ENCODE data around the gene BRD2. TPM values are rescaled to one million over a fixed set of nuclear protein-coding genes. Genes with fewer than 3 reads are reported as not detected.

Gene BRD2
- total RNA-seq, 1 donor from 2014 or later = 234 TPM

DNA sequence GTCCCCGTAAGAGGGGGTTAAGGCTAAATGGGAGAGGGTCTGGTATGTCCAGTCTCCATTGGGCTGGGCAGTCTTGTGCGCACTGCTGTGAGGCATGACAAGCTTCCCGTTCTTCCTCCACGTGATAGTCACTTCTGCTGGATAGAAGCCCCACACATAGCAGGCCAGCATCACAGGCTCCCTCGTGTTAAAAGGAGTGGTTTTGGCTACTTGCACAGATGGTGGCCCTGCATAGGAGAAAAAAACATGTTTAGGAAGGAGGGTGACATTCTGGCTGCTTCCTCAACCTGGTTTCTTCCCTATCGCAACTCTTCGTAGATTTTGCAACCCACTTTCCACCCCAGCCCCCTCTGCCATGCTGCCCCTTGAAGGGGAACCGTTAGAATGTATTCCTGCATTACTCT lies 31.2 kb upstream of the BRD2 start:
- Histone ChIP-seq H3K4me3 (ENCODE audit: insufficient read depth, low read depth, low read length) (no peak overlapping the region), H4K20me1 (ENCODE audit: insufficient read depth, low read length) (no peaks in the 10 kb centered on the region), H3K79me2 (ENCODE audit: insufficient read depth, low read length) (no peaks in the 10 kb centered on the region), H2AFZ (ENCODE audit: low read depth, low read length) (no peak overlapping the region), H3K9me3 (ENCODE audit: insufficient read depth, low read depth, low read length) (no peaks in the 10 kb centered on the region), H3K27me3 (ENCODE audit: insufficient read depth, low read length) (peaks cover 59% of the 10 kb centered on the region), H3K4me1 (ENCODE audit: insufficient read depth, low read length) (no peaks in the 10 kb centered on the region), H3K9ac (ENCODE audit: low read length) (no peak overlapping the region), H3K36me3 (ENCODE audit: insufficient read depth, low read length) (no peaks in the 10 kb centered on the region), H3K27ac (ENCODE audit: low read depth, low read length) (no peak overlapping the region), H3K4me2 (ENCODE audit: low read length) (no peak overlapping the region)
- Mint-ChIP-seq H3K27me3 (ENCODE audit: low read depth, unreplicated experiment) (peaks cover 22% of the 10 kb centered on the region), H3K27ac (ENCODE audit: unreplicated experiment) (no peak overlapping the region), H3K4me1 (ENCODE audit: low read depth, unreplicated experiment) (no peaks in the 10 kb centered on the region), H3K4me3 (ENCODE audit: unreplicated experiment) (no peak overlapping the region), H3K9me3 (ENCODE audit: unreplicated experiment) (peaks cover 1% of the 10 kb centered on the region), H3K36me3 (ENCODE audit: low read depth, unreplicated experiment) (no peaks in the 10 kb centered on the region)
- no peak for FAIRE-seq
- TF ChIP-seq, protein P1, sequence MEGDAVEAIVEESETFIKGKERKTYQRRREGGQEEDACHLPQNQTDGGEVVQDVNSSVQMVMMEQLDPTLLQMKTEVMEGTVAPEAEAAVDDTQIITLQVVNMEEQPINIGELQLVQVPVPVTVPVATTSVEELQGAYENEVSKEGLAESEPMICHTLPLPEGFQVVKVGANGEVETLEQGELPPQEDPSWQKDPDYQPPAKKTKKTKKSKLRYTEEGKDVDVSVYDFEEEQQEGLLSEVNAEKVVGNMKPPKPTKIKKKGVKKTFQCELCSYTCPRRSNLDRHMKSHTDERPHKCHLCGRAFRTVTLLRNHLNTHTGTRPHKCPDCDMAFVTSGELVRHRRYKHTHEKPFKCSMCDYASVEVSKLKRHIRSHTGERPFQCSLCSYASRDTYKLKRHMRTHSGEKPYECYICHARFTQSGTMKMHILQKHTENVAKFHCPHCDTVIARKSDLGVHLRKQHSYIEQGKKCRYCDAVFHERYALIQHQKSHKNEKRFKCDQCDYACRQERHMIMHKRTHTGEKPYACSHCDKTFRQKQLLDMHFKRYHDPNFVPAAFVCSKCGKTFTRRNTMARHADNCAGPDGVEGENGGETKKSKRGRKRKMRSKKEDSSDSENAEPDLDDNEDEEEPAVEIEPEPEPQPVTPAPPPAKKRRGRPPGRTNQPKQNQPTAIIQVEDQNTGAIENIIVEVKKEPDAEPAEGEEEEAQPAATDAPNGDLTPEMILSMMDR (IDR thresholded peaks at IDR 0.05; ENCODE audit: insufficient read depth, low read depth, low read length) = no peak
- no peak for TF ChIP-seq EZH2 (IDR thresholded peaks at IDR 0.05; ENCODE audit: insufficient read depth, low read length)
- no peak for DNase-seq (ENCODE audit: low read depth)

DNA sequence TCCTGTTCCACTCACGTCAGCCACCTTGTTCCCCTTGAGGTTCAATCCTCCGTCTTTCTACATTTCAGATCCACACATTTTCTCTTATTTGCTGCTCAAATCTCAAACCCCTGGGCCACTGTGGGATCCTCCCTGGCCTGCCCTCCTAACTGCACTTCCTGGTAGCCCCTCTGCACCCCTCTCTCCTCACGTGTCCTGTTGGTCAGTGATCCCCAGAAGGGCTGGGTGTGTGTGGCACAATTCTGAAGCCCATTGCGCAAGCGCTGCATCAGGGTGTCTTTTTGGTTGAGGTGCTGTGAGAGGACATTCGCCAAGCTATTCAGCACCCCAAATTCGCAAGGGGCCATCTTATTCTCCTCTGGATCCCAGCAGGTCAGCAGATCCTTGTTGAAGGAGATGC lies 29.9 kb upstream of the BRD2 start:
- H3K27ac Mint-ChIP-seq (ENCODE audit: unreplicated experiment) = no peak overlapping the region
- Histone ChIP-seq H3K9me3 (ENCODE audit: insufficient read depth, low read depth, low read length) (no peaks in the 10 kb centered on the region), H4K20me1 (ENCODE audit: insufficient read depth, low read length) (no peaks in the 10 kb centered on the region), H2AFZ (ENCODE audit: low read depth, low read length) (no peak overlapping the region), H3K4me3 (ENCODE audit: insufficient read depth, low read depth, low read length) (no peak overlapping the region), H3K36me3 (ENCODE audit: insufficient read depth, low read length) (no peaks in the 10 kb centered on the region), H3K9ac (ENCODE audit: low read length) (no peak overlapping the region), H3K4me1 (ENCODE audit: insufficient read depth, low read length) (no peaks in the 10 kb centered on the region), H3K27ac (ENCODE audit: low read depth, low read length) (no peak overlapping the region), H3K79me2 (ENCODE audit: insufficient read depth, low read length) (no peaks in the 10 kb centered on the region), H3K27me3 (ENCODE audit: insufficient read depth, low read length) (peaks cover 68% of the 10 kb centered on the region), H3K4me2 (ENCODE audit: low read length) (no peak overlapping the region)
- no peak for FAIRE-seq
- peaks cover 1% of the 10 kb centered on the region for H3K9me3 Mint-ChIP-seq (ENCODE audit: unreplicated experiment)
- H3K27me3 Mint-ChIP-seq (ENCODE audit: low read depth, unreplicated experiment) = peaks cover 22% of the 10 kb centered on the region
- H3K4me3 Mint-ChIP-seq (ENCODE audit: unreplicated experiment) = no peak overlapping the region
- DNase-seq (ENCODE audit: low read depth) = no peak
- TF ChIP-seq EZH2 (IDR thresholded peaks at IDR 0.05; ENCODE audit: insufficient read depth, low read length) = no peak
- TF ChIP-seq, protein P1 (IDR thresholded peaks at IDR 0.05; ENCODE audit: insufficient read depth, low read depth, low read length) = no peak
- H3K4me1 Mint-ChIP-seq (ENCODE audit: low read depth, unreplicated experiment) = no peaks in the 10 kb centered on the region
- H3K36me3 Mint-ChIP-seq (ENCODE audit: low read depth, unreplicated experiment) = no peaks in the 10 kb centered on the region

DNA sequence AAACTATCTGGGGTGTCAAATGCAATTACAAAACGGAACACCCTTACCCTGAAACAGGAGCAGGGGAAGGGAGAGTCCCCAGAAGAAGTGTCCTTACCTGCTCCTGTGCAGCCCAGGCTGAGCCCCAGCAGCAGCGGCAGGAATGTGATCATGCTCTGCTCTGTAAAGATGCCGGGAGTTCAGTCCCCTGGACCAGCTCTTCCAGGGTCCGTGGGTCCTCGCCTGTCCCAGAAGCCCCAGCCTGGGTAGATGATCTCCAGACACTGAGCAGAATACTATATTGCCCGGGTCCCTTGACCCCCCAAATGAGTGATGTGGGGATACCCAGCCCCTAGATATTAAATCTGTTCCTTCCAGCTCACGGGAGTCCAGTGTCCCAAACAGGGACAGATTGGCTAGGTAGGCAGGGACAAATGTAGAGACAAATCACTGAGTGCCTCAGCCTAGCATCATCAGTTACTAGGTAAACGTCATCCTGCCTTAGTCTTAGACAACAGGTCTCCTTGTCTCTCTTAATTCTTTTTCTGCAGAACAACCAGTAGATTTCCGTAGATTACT lies 27.7 kb upstream of the BRD2 start, which contains the start of gene HLA-DMB:
TSS of gene HLA-DMB (minus strand) at position 373 of the 558 bp plus-strand sequence. CDS start at position 152, 221 bp downstream.
- H3K4me3 Mint-ChIP-seq (ENCODE audit: unreplicated experiment) = peak within 1 kb of the TSS; percentile 71
- H3K9me3 Mint-ChIP-seq (ENCODE audit: unreplicated experiment) = peaks cover 1% of the 10 kb centered on the region
- H3K9me3 ChIP-seq (ENCODE audit: insufficient read depth, low read depth, low read length) = no peaks in the 10 kb centered on the region
- H2AFZ ChIP-seq (ENCODE audit: low read depth, low read length) = no peak within 1 kb of the TSS
- no peaks in the 10 kb centered on the region for H3K36me3 ChIP-seq (ENCODE audit: insufficient read depth, low read length)
- no peaks in the 10 kb centered on the region for H3K4me1 Mint-ChIP-seq (ENCODE audit: low read depth, unreplicated experiment)
- FAIRE-seq (no peak), DNase-seq (ENCODE audit: low read depth) (peak; percentile 53)
- H3K27me3 Mint-ChIP-seq (ENCODE audit: low read depth, unreplicated experiment) = peaks cover 16% of the 10 kb centered on the region
- H3K79me2 ChIP-seq (ENCODE audit: insufficient read depth, low read length) = no peaks in the 10 kb centered on the region
- no peak within 1 kb of the TSS for H3K9ac ChIP-seq (ENCODE audit: low read length)
- peaks cover 50% of the 10 kb centered on the region for H3K27me3 ChIP-seq (ENCODE audit: insufficient read depth, low read length)
- H3K27ac Mint-ChIP-seq (ENCODE audit: unreplicated experiment) = no peak within 1 kb of the TSS
- TF ChIP-seq EZH2 (IDR thresholded peaks at IDR 0.05; ENCODE audit: insufficient read depth, low read length) = no peak
- TF ChIP-seq, protein P1 (IDR thresholded peaks at IDR 0.05; ENCODE audit: insufficient read depth, low read depth, low read length) = no peak
- no peak within 1 kb of the TSS for H3K4me3 ChIP-seq (ENCODE audit: insufficient read depth, low read depth, low read length)
- H3K36me3 Mint-ChIP-seq (ENCODE audit: low read depth, unreplicated experiment) = no peaks in the 10 kb centered on the region
- H4K20me1 ChIP-seq (ENCODE audit: insufficient read depth, low read length) = no peaks in the 10 kb centered on the region
- H3K4me2 ChIP-seq (ENCODE audit: low read length) = peak within 1 kb of the TSS; percentile 63
- H3K4me1 ChIP-seq (ENCODE audit: insufficient read depth, low read length) = no peaks in the 10 kb centered on the region
- H3K27ac ChIP-seq (ENCODE audit: low read depth, low read length) = no peak within 1 kb of the TSS

Measured in astrocyte (in vitro differentiated cells and primary cell).